ENCODE measurements around the gene TMPRSS9. TPM values are rescaled to one million over a fixed set of nuclear protein-coding genes. Genes with fewer than 3 reads are reported as not detected.
"Not testable (repeated sequence)": the region's sequence is repeated elsewhere in the genome, so short reads cannot be mapped to it uniquely, and the experiment has no call there.

The TMPRSS9 gene
- total RNA-seq, 1 donor from 2014 or later = not detected

GRCh38 chr19:2455851-2456570 is 95.9 kb downstream of the TMPRSS9 start:
- intact Hi-C loops (cut with micrococcal nuclease) = loop anchor here (2.0 kb wide), 1 partner anchor 219 kb away; the partner anchor contains the start of genes PLEKHJ1 and SF3A2

GRCh38 chr19:2457394-2458037 is 97.5 kb downstream of the TMPRSS9 start:
- intact Hi-C loops (cut with micrococcal nuclease) = loop anchor here (1.0 to 2.0 kb wide), 2 partner anchors 30 to 221 kb away; partner anchors contain the start of genes PLEKHJ1, SF3A2 and TIMM13

DNA sequence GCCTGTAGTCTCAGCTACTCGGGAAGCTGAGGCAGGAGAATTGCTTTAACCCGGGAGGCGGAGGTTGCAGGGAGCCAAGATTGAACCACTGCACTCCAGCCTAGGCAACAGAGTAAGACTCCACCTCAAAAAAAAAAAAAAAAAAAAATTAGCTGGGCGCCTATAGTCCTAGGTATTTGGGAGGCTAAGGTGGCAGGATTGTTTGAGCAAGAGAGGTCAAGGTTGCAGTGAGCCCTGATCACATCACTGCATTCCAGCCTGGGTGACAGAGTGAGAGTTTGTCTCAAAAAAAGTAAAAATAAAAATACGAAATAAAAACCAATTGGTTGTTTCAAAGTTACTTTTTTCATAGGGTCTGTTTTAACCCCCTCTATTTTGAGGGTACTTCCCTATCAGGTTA is 98.0 kb downstream of the TMPRSS9 start:
- intact Hi-C loops (cut with micrococcal nuclease) = no loop called here

GRCh38 chr19:2458776-2459175 is 98.7 kb downstream of the TMPRSS9 start:
- intact Hi-C loops (cut with micrococcal nuclease) = not testable (repeated sequence)

DNA sequence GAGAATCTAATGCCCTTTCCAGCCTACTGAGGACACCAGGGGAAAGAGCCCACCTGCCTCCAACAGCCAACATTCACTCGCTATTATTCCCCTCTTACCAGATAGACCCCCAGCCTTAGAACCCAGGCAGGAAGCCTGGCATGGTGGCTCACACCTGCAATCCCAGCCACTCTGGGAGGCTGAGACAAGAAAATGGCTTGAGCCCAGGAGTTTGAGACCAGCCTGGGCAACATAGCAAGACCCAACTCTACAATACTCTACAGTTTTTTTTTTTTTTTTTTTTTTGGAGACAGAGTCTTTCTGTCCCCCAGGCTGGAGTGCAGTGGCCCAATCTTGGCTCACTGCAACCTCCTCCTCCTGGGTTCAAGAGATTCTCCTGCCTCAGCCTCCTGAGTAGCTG is 100.2 kb downstream of the TMPRSS9 start:
- intact Hi-C loops (cut with micrococcal nuclease) = no loop called here

- intact Hi-C loops (cut with micrococcal nuclease) = no loop called here
Observed at GRCh38 chr19:2461751-2462634, 101.9 kb downstream of the TMPRSS9 start.

DNA sequence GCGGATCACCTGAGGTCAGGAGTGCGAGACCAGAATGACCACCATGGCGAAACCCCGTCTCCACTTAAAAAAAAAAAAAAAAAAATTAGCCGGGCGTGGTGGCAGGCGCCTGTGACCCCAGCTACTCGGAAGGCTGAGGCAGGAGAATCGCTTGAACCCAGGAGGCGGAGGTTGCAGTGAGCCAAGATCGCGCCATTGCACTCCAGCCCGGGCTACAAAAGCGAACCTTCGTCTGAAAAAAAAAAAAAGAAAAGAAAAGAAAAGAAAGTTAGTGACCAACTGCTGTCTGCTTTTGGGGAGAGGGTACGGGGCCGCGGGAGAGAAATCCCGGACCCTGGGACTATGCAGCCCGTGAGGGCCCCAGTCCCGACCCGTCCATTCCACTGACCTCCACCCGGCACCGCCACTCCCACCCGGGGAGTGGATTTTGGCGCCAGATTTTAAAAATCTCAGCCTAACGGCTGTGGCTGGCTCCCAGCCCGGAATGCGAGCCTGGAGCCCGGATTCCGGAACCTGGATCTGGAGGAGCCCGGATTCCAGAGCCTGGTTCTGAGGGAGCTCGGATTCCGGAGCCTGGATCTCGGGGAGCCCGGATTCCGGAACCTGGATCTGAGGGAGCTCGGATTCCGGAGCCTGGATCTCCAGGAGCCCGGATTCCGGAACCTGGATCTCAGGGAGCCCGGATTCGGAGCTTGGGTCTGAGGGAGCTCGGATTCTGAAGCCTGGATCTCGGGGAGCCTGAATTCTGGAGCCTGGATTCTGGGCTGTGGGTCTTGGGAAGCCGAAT is 102.8 kb downstream of the TMPRSS9 start:
- intact Hi-C loops (cut with micrococcal nuclease) = no loop called here

- intact Hi-C loops (cut with micrococcal nuclease) = not testable (repeated sequence)
Observed at GRCh38 chr19:2463694-2464093, 103.6 kb downstream of the TMPRSS9 start.

GRCh38 chr19:2464389-2464788 is 104.3 kb downstream of the TMPRSS9 start:
- intact Hi-C loops (cut with micrococcal nuclease) = no loop called here

GRCh38 chr19:2468596-2468995 is 108.5 kb downstream of the TMPRSS9 start:
- intact Hi-C loops (cut with micrococcal nuclease) = no loop called here

- intact Hi-C loops (cut with micrococcal nuclease) = no loop called here
Observed at GRCh38 chr19:2469102-2469914, 109.2 kb downstream of the TMPRSS9 start.

- intact Hi-C loops (cut with micrococcal nuclease) = not testable (repeated sequence)
Observed at GRCh38 chr19:2469915-2470200, 109.8 kb downstream of the TMPRSS9 start.

DNA sequence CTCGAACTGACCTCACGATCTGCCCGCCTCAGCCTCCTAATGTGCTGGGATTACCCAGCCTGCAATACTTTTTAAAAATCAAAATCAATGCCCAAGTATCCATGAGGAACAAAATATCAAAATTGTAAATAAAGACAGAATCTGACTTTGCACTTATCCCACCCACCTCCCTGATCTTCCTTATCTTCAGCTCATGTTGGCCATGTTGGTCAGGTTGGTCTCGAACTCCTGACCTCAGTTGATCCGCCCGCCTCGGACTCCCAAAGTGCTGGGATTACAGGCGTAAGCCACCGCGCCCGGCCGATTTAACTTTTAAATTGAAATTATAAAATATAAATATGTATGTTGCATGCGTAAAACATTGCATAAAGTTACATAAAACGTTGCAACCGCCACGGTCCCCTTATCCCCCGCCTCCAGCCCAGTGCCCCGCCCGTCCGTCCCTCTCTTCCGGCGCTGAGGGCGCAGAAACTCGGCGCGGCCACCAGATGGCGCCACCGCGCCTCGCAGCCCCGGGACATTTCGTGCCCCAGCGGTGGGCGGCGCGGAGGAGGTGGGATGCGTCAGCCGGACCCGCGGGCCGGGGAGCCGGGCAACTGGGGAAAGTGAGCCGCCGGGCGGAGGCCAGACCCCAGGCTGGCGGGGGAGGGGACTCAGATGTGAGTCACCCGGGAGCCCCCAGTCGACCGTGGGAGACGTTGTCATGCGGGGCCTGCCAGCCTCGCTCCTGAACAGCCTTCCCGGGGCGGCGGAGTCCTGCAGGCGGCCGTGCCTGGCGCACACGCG is 114.4 kb downstream of the TMPRSS9 start:
- intact Hi-C loops (cut with micrococcal nuclease) = loop anchor here (1.0 to 5.0 kb wide), 6 partner anchors 105 to 563 kb away; no protein-coding TSS in a partner anchor

GRCh38 chr19:2475018-2475701 is 115.1 kb downstream of the TMPRSS9 start:
- intact Hi-C loops (cut with micrococcal nuclease) = loop anchor here (5.0 kb wide), 3 partner anchors 272 to 562 kb away; no protein-coding TSS in a partner anchor

Other genes starting within 250 kb of the TMPRSS9 start
- gene AP3D1, start 208.7 kb upstream of the TMPRSS9 start, total RNA-seq = 104 and 113 TPM in 2 replicates
- 67.1 and 72.3 TPM in 2 replicates for gene DOT1L, start 196.3 kb upstream of the TMPRSS9 start, total RNA-seq
- gene PLEKHJ1, start 123.9 kb upstream of the TMPRSS9 start, total RNA-seq = 72.5 and 74.4 TPM in 2 replicates
- gene SF3A2, start 123.4 kb upstream of the TMPRSS9 start, total RNA-seq = 135 and 147 TPM in 2 replicates
- 5.9 and 6.2 TPM in 2 replicates for gene AMH, start 110.9 kb upstream of the TMPRSS9 start, total RNA-seq
- gene JSRP1, start 103.8 kb upstream of the TMPRSS9 start, total RNA-seq = 0.16 and 0.45 TPM in 2 replicates
- gene PEAK3, start 78.1 kb upstream of the TMPRSS9 start, total RNA-seq = 0.82 and 0.84 TPM in 2 replicates
- gene LINGO3, start 52.1 kb upstream of the TMPRSS9 start, total RNA-seq = 0.23 and 0.41 TPM in 2 replicates
- gene LSM7, start 31.7 kb upstream of the TMPRSS9 start, total RNA-seq = 148 and 150 TPM in 2 replicates
- 76.4 and 78.1 TPM in 2 replicates for gene SPPL2B, start 31.6 kb upstream of the TMPRSS9 start, total RNA-seq
- gene TIMM13, start 67.3 kb downstream of the TMPRSS9 start, total RNA-seq = 79.3 and 81.5 TPM in 2 replicates
- gene LMNB2, start 96.7 kb downstream of the TMPRSS9 start, total RNA-seq = 102 and 107 TPM in 2 replicates
- gene GADD45B, start 115.9 kb downstream of the TMPRSS9 start, total RNA-seq = 38.8 and 40.1 TPM in 2 replicates

All from T-helper 2 cell treated with Interferon-gamma antibody and Interleukin-4, amounts not matched to agents 100 ng/mL and 5 ng/mL, for 36 hours (primary cell).